ENCODE results near the gene CSTB.
"Not testable (repeated sequence)": the region's sequence is repeated elsewhere in the genome, so short reads cannot be mapped to it uniquely, and the experiment has no call there.

CSTB gene, protein sequence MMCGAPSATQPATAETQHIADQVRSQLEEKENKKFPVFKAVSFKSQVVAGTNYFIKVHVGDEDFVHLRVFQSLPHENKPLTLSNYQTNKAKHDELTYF

DNA sequence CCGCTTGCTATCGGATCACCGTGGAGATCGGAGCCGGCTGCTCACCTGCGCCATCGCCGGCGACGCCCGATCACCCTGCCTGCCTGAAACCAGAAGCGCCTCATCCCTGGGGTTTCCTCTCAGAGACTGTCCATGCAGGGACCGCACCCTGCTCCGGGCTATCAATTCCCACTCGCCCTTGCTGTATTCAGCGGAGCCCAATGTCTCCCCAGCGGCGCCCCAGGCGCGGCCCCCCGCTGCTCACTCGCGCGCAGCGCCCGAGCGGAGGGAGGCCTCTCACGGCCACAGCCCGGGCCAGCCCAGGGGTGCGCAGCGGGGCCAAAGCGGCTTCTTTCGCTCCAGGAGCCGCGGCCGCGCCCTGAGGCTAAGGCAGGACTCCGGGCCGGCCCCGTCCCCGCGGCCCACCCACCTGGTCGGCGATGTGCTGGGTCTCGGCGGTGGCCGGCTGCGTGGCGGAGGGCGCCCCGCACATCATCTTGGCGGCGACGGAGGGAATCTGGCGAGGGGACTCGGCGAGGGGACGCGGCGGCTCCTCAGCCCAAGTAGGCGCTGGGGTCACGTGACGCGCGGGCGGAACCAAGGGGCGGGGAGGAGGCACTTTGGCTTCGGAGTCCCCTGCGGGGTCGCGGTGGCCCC, at the start of gene CSTB:
Gene CSTB (minus strand): TSS at position 514 of the 636 bp plus-strand sequence. CDS start 39 bp downstream, at position 475.
- DNase-seq (ENCODE audit: low read depth in 2 of 2), result peak; percentile 53 to 76

DNA sequence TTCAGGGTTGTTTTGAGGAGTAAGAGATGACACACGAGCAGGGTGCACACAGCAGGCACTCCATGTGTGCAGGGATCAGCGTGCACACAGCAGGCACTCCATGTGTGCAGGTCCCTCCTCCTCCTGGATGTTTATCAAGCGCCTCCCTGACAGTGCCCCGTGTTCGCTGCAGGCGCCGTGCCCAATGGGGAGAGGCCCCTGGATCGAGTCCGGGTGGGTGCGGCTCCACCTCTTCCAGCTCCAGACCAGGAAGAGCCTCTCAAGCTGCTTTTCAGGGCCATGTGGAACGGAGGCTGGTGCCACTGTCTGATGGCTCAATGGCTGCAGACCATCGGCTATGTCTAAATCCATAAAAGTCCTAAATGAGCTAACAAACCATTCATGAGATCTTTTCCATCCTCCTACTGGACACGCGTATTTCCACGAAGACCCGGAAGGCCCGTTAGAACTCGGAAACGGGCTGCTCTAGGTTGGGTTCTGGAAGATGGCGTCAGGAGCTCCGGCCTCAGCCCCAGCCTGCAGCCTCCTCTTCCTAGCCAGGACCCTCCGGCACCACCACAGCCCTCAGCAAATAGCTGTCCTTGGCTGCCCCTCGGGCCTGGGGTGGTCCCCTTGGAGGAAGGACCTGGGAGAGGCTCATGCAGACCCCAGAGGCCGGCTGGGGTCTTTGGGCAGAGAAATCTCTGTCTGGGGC, 49.3 kb upstream of the CSTB start:
- no peak for DNase-seq (ENCODE audit: low read depth in 2 of 2)

DNA sequence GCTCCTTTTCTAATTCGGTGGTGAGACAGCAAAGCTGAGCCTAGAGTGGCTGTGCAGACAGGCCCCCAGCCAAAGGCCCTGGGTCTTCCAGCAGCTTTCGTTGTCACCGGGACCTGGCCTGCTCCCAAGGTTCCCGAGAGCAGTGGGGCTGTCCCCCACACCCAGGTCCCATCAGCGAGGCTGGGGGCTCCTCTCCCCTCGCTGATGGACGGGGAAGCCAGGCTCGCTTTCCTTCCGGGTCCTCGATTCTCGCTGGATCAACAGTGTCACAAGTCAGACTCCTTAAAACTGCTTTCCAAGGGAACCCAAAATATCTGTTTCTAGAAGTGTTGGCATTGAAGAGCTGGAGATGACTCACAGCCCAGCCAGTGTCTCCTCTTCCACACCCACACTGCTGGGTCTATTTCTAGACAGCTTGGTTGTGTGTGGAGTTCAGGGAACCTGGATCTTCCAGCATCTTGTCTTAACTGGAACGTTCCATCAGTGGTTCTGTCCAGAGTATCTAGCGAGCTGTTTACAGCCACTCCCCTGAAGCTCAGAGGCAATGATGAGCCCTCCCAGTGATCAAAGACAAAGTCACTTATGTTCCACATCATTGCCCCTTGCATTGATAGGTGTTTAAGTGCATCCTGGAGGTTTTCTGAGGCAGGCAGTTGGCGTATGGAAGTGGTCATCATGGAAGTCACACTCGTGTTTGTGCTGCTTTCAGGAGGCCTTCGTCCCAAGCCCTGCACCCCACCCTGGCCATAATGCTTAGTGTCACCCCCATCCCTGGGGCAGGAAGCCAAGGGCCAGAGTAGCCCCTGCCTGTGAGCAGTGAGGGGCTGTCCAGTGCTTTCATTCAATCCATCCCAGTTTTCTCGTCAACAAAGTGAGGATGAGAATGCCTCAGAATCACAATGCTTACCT, 48.5 kb upstream of the CSTB start:
- DNase-seq (ENCODE audit: low read depth in 2 of 2), result no peak

DNA sequence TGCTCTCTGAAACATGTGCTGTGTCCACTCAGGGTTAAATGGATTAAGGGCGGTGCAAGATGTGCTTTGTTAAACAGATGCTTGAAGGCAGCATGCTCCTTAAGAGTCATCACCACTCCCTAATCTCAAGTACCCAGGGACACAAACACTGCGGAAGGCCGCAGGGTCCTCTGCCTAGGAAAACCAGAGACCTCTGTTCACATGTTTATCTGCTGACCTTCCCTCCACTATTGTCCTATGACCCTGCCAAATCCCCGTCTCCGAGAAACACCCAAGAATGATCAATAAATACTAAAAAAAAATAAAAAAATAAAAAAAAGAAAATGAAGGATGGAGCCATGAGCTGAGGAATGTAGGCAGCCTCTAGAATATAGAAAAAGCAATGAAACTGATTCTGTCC, 46.6 kb upstream of the CSTB start:
- DNase-seq (ENCODE audit: low read depth in 2 of 2), result not testable (repeated sequence)

DNA sequence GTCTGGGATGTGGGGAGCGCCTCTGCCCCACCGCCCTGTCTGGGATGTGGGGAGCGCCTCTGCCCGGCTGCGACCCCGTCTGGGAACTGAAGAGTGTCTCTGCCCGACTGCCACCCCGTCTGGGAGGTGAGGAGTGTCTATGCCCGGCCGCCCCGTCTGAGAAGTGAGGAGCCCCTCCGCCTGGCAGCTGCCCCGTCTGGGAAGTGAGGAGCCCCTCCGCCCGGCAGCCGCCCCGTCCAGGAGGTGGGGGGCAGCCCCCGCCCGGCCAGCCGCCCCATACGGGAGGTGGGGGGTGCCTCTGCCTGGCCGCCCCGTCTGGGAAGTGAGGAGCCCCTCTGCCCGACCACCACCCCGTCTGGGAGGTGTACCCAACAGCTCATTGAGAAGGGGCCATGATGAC, 46.1 kb upstream of the CSTB start:
- not testable (repeated sequence) for DNase-seq (ENCODE audit: low read depth in 2 of 2)

DNA sequence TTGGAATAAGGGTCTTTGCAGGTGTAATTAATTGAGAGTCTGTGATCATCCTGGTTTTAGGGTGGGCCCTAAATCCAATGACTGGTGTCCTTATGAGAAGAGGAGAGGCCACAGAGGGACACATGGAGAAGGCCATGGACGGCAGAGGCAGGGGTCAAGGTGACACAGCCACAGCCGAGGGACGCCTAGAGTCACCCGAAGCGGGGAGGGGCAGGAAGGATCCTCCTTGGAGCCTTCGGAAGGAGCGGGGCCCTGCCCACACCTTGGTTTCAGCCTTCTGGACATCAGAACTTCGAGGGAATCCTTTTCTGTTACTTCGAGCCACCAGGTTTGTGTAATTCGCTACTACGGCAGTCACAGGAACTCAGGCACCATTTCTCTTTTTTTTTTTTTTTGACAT, 44.4 kb upstream of the CSTB start:
- DNase-seq (ENCODE audit: low read depth in 2 of 2), result no peak

DNA sequence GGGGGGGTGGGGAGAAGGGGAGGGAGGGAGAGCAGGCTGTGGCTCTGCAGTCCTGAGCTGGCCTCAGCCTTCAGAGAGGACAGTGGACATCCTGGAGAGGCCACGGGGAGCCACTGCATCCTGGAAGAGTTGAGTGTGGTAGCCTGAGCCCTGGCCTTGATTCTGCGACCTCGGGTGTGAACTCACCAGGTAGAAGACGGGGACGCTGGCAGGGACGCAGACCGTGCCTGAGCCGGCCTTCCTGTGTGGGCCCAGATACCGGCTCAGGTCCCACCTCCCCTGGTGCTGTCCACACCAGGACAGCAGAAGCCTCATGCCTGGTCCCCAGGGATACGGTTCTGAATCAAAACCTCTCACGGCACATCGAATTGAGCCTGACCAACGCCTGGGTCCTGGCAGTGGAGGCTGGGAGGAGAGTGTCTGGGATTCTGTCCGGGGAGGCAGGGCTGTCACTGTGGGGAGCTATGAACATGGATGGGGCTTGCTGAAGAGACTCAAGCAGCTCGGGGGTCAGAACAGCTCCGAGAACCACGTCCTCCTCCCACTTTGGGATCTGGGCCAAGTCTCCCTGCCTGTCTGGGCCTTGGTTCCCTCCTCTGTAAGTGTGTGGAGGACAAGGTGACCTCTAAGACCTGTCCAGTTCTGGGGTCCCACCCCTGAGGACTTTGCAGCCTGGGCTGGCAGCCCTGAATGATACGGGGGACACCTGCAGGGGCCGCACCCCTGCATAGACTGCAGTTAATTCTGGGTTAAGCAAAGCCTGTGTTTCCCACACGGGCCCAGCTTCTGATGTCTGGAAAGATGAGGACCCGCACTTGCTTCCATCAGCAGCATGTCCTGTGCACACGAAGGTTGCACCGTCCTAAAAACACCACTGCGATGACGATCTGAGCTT, 43.6 kb upstream of the CSTB start:
- no peak for DNase-seq (ENCODE audit: low read depth in 2 of 2)

DNA sequence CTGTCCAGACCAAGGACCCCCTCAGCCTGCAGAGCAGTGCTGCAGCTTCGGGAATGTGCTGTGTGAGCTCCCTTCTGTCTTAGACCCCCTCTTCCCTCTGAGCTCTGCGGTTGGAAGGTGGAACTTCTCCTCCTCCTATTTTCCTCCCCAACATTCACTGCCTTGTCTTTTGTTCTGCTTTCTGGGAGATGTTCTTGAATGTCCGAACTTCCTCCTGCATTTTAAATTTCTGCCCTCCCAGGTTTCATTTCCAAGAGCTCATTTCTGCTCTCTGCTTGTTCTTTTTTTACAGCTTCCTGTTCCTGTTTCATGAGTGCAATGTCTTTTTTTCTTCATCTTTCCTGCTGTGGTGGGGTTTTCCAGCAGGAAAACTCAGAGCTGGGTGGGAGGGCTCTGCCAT, 42.6 kb upstream of the CSTB start:
- no peak for DNase-seq (ENCODE audit: low read depth in 2 of 2)

DNA sequence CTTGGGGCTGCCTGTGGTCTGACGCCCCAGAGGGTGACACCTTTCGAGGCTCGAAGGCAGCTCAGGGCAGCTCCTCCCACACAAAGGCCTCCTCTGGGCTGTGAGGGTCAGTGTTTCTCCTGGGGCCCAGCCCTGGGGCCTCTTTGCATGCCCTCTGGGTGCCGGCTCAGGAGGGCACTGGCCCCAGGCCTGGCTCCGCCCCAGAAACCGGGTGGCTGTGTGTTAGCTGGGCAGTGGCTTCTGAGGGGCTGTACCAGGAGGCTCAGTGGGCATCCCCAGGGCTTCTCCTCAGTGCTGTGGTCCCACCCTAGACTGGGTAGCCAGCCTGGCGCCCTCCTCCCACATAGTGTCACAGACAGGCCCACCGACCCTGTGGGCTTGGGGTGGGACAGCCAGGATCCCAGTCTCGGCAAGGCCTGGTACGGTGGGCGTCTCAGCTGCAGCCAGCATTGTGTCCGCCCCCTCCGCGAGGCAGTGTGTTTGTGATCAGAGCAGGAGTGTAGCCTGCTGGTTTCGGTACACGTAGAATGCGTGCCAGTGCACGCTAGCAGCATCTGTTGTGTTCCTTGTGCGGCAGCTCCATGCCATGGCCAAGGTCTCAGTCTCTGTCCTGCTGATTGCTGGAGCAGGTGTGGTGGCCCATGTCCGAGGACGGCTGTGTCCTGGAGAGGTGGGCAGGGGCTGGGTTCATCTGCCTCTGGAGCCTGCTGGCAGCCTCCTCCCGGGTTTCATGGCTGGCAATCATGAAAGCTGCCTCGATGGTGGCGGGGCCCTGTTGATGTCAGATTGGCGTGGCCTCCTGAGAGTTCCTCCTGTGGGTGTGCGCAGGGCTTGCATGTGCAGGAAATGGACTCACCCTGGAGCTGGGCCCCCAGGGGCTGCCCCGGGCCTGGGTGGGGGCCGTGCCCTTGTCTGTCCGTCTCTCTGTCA, 41.3 kb upstream of the CSTB start:
- no peak for DNase-seq (ENCODE audit: low read depth in 2 of 2)

DNA sequence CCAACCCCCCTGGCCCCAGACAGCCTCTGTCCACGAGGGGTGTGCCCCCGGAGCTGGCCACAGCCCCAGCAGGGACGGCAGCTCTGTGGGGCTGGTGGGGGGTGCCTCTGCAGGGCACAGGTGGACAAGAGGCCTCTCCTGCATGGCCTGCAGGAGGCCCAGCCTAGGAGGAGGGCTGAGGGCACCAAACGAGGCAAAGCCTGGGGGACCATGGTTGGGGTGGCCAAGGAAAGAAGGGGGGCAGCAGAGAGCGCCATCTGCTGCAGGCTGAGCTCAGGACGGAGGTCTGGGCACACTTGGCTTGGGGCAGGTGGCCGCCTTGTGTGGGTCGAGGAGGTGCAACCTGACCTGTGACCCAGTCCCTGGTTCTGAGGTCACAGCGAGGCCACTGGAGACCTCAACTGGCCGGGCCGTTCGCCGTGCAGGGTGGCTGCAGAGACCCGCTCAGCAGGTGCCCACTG, 40.5 kb upstream of the CSTB start:
- no peak for DNase-seq (ENCODE audit: low read depth in 2 of 2)

DNA sequence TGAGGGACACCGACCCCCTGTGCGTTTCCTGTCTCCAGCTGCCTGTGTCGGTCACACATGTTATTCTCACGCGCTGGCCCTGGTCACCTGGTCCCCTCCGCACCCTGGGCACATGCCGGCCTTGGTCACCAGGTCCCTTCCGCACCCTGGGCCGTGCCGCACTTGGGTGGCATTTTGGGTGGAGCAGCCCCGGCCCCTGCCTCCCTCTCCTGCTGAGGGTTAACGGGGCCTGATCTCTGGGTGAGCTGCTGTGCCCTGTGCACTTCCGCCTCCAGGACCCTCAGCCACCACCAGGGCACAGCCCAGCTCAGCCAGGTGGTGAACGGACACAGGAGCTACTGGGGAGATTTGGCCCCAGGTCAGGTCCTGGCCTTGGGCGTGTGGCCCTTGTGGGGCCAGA, 39.9 kb upstream of the CSTB start:
- DNase-seq (ENCODE audit: low read depth in 2 of 2), result no peak

DNA sequence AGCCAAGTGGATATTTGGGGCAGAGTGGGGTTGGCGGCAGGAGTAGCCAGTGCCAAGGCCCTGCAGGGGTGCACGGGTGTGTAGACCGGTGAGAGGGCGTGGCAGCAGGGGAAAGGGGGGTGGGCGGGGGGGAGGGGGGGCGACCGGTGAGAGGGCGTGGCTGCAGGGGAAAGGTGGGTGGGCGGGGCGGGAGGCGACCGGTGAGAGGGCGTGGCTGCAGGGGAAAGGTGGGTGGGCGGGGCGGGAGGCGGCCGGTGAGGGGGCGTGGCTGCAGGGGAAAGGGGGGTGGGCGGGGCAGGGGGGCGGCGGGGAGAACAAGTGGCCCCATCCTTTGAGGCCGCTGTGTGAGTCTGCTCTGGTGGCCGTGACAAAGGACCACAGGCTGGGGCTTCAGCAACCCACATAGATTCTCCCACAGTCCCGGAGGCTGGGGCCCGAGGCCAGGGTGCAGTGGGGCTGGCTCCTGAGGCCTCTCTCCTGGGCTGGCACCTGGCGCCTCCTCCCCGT, 39.1 kb upstream of the CSTB start:
- no peak for DNase-seq (ENCODE audit: low read depth in 2 of 2)

DNA sequence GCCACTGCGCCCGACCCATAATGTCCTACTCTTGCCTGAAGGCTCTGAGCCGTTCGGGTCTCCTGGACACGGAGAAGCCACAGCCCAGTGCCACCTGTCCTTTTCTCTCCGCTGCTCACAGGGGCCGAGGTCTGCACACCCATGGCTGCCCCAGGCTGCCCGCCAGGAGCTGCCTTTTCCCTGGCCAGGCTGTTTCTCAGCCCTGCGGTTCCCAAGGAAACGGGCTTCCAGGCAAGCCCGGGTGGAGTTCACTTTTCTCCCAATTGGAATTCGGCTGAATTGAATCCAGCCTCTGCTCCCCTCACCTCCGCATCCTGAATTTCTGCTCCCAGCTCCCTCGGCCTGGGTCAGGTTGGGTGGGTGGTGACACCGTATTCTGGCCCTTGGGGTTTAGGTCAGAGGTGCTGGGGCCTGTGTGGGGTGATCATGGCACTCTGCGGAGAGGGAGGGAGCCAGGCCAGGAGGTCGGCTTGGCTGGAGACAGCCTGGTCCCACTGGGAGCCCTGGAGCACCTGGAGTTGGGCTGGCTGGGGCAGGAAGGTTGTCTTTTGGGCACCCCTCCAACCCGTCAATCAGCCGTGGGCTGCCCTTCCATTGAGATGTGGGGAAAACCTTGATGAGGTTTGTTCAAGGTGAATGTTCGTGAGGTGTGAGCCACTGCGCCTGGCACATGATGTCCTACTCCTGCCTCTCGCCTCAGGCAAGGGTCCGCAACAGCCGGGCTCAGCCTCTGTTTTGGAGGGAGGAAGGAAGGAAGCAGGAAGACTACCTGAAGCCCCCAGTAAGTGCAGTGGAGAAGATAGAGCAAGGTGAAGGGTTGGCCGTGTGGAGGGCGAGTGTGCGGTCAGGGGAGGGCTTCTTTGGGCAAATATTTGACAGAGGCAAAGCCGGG, 38.4 kb upstream of the CSTB start:
- DNase-seq (ENCODE audit: low read depth in 2 of 2), result no peak

DNA sequence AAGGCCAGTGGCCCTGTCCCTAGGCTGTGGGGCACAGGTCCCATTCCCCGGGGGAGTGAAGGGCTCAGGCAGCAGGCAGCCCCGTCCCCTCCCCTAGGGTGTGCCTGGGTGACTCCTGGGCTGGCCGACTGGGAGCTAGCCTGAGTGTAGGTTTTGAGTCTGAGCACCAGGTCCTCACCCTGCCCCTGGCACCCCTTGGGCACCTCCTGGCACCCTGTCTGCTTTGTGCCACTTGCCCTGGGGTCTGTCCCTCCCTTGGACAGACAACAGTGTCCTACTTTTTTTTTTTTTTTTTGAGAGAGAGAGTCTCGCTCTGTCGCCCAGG, 37.5 kb upstream of the CSTB start:
- no peak for DNase-seq (ENCODE audit: low read depth in 2 of 2)

DNA sequence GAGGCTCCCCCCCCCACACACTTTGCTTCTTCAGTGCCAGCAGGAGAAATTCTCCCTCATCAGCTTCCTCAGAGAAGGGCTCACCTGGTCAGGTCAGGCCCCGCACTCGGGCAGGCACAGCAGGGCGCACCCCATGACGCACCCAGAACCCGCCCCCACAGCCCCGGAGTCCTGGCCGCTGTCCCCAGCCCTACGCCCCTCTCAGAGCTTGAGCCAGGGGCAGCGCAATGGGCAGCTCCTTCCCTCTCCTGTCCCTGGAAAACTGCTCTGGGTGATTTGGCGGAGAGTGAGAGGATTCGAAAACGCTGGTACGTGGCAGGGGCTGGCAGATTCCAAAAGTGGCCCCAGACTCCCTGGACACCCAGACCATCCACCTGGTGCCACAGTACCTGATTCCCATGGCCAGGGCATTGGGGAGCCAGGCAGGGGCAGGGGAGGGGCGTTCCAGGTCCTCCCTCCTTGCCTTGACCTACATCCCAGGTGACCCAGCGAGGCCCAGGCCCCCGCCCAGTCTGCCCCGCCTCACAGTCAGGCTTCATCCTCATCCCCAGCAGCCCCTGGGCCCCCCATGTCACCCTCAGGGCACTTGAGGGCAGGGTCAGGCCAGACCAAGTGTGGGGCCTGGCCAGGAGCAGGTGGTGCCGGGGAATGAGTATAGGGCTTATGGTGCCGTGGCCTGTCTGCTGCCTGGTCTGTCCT, 37.0 kb upstream of the CSTB start:
- DNase-seq (ENCODE audit: low read depth in 2 of 2), result no peak

DNA sequence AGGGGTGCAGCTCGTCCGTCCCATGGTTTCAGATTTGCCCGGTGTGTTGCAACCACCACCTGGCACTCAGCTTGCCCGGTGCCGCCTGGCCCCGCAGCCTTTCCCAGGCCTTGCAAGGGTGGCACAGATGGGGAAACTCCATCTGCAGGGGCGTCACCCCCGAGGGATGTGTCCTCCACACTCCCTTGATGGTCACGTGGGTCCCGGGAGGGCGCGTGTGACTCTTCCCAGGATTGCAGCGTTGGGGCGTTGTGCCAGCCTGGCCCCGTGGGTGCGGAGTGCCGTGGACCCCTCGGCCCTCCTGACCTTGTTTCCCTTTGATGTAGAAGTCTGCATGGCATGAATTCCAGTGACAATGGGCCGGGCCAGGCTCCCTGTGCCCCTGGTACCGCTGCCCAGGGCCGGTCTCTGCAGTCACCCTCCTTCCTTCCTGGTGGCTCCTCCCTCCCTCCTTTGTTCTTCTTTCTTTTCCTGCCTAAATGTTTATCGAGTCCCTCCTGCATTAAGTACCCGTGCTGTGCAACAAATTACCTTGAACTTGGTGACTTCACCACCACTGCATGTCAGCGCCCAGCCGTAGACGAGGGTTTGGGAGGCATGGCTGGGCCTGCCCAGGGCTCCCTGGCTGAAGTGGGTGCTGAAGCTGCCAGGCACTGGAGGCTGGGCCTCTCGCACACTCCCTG, 36.2 kb upstream of the CSTB start:
- no peak for DNase-seq (ENCODE audit: low read depth in 2 of 2)

DNA sequence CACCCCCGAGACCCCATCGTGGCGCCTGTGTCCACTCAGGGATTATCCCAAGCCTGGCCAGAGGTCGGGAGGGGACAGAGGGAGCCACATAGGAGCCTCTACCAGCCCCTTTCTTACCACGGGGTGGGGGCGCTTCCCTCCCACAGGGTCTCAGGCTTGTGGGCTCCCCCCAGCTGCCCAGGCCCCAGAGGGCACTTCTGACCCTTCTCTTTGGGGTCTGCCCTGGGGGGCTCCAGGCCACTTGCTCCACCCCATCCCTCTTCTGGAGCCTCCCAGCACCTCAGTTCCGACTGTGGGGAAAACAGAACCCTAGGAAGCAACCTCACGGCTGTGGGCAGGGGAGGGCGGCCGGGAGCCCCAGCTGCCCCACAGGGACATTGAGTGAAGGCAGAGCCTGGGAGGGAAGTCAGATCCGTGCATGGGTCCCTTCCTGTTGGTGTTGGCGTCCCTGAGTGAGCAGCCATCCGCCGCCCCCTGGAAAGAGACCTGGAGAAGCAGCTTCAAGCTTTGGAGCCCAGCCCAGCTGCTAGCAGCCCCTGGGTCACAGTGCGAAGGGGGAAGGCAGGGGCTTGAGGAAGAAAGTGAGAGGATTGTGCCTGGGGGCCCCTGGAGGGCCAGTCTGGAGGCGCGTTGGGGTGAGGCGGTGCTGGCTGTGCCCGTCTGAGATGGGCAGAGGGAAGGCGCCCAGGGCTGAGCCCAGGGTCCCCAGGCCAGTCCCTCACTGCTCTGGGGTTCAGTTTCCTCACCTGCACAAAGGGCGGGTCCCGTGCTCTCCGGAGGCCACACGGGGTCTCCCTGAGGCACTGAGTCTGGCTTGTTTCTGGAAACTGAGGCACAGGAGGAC, 35.4 kb upstream of the CSTB start:
- no peak for DNase-seq (ENCODE audit: low read depth in 2 of 2)
